G401 (cell line): ENCODE results near the gene RAB10. TPM values are rescaled to one million over a fixed set of nuclear protein-coding genes. Genes with fewer than 3 reads are reported as not detected.
"Not testable (repeated sequence)": the region's sequence is repeated elsewhere in the genome, so short reads cannot be mapped to it uniquely, and the experiment has no call there.

ENCODE experiments used
- DNase-seq: peaks from one replicate; pipeline ENCODE4 v3.0.0-alpha.2; 2015; ENCODE audit warnings: low spot score
- in situ Hi-C: cut with HindIII; loops from 2 replicates; pipeline ENCODE4 v1.10.0; 2016; ENCODE audit warnings: low sequenced_read_pairs, mixed read lengths
- total RNA-seq: library from RNA; depleted of rRNA; stranded (reverse); fragments of >200 nt; shearing (Covaris generic); gene quantifications from 2 replicates; pipeline ENCODE4 v1.2.3, GENCODE V29; 2014; rRNA removed

Gene RAB10
- total RNA-seq: 100 and 116 TPM in 2 replicates

- in situ Hi-C loops: no loop called here
- peak; percentile 98 for DNase-seq
Measured at GRCh38 chr2:26033818-26034636, at the start of gene RAB10. RAB10 (plus strand) TSS chr2:26034084; CDS start chr2:26034609, 525 bp downstream.

- DNase-seq: no peak
- in situ Hi-C loops: no loop called here
Measured at GRCh38 chr2:25988134-25988533, 45.8 kb upstream of the RAB10 start.

DNA sequence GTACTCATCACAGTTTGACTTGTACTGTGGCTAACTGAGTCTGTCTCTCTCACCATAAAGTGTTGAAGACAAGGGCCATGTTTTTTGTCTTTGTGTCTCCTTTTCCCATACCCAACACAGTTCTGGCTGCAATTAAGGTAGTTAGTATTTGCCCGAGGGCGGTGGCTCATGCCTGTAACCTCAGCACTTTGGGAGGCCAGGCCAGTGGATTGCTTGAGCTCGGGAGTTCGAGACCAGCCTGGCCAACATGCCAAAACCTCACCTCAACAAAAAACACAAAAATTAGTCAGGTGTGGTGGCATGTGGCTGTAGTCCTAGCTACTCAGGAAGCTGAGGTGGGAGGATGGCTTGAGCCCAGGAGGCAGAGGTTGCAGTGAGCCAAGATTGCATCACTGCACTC, 44.7 kb upstream of the RAB10 start:
- no peak for DNase-seq
- in situ Hi-C loops: no loop called here

- DNase-seq: no peak
- in situ Hi-C loops: no loop called here
Measured at GRCh38 chr2:25991965-25992364, 41.9 kb upstream of the RAB10 start.

- in situ Hi-C loops: no loop called here
- DNase-seq: no peak
Measured at GRCh38 chr2:25992556-25992955, 41.3 kb upstream of the RAB10 start.

GRCh38 chr2:25993049-25993448, 40.8 kb upstream of the RAB10 start:
- in situ Hi-C loops: no loop called here

GRCh38 chr2:25994509-25994908, 39.4 kb upstream of the RAB10 start:
- DNase-seq: no peak
- in situ Hi-C loops: no loop called here

More at GRCh38 chr2:25993049-25993448, 40.8 kb upstream of the RAB10 start:
- no peak for DNase-seq

GRCh38 chr2:25996844-25997243, 37.0 kb upstream of the RAB10 start:
- in situ Hi-C loops: no loop called here
- no peak for DNase-seq

GRCh38 chr2:25998816-25999383, 35.0 kb upstream of the RAB10 start:
- DNase-seq, in situ Hi-C loops: not testable (repeated sequence)

DNA sequence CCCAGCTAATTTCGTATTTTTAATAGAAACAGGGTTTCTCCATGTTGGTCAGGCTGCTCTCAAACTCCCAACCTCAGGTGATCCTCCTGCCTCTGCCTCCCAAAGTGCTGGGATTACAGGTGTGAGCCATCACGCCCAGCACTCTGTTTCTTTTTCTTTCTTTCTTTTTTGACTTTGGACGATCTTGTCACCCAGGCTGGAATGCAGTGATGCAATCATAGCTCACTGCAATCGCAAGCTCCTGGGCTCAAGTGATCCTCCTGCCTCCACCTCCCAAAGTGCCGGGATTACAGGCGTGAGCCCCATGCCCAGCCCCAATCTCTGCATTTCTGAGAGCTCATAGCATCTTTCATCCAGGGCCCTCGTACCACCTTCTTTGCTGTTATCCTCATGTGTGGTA, 34.5 kb upstream of the RAB10 start:
- DNase-seq, in situ Hi-C loops: not testable (repeated sequence)

DNA sequence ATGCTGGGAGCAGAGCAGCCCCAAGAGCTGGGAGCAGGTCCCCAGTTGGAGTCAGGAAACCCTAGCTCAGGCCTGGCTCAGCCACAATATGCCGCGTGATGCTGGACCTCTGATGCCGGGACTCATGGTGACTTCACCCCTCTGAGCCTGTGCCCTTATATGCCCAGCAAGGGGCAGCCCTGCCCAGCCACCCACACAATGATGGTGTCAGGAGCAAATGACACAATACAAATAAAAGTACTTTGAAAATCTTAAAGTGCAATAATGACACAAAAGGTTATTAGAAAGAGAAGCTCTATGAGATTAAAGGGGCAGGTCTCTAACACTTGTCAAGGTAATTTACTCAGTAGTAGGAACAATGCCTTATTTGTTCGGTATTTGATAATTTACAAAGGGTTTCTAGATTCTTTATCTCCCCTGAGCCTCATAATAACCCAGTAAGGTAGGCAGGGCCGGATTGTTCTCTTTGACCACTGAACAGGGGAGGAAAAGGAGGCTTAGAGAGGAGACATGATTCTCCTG, 33.3 kb upstream of the RAB10 start:
- no peak for DNase-seq
- in situ Hi-C loops: no loop called here

DNA sequence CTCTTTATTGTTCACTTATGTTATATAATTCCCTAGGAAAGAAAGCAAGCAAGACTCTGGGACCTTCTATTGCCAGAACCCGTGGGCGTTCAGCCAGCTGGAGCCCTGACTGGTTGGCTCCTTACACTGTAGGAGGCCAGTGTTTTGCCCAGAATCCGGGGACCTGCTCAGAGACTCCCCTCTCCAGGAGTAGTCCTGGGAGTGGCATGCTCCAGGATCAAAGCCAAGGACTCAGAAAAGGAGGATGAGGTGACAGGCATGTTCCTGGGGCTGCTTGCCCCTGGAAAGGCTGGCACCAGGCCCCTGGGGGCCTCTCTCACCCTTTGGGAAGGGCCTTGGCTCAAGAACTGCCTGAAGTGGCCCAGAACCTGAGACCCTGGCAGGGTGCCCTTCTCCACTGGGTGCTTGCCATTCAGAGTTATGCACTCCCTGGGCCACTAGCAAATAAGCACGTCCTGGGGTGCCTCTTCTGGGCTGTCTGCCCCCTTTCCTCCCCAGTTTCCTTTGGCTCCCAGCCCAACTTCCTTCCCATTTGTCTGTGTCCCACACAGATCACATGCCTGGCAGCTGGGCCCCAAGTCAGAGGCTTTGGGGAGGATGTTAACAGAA, 32.0 kb upstream of the RAB10 start:
- DNase-seq: peak; percentile 89
- in situ Hi-C loops: no loop called here

DNA sequence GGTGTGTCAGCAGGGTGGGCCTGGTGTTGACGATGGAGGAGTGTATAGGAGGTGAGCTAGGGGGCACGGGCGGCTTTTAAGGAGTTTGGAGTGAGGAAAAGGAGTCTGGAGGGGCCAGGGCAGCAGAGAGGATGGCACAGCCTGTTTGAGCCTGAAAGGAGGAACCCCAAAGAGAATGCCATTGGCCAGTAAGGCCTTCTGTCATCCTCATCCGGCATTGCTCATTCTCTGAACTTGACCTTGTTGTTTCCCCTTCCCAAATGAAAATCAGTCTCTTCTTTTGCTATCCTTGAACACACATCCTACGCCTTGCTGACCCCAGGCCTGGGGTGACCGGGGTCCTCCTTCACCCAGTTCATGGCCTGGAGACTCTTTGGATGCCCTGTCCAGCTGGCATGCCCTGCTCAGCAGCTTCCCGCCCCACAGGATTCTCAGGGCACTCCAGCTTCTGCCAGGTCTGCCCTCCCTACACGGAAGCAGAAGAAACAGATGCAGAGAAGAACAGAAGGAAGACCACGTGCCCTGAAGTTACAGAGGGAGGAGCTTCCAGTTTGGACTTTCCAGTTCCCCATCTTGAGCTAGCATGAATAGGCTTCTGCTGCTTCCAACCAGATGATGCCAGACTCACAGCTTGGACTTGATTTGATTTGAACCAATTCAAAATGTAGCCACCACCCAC, 31.1 kb upstream of the RAB10 start:
- DNase-seq: no peak
- in situ Hi-C loops: no loop called here

- in situ Hi-C loops: no loop called here
- DNase-seq: no peak
Measured at GRCh38 chr2:26008095-26008494, 25.8 kb upstream of the RAB10 start.

- DNase-seq: no peak
Measured at GRCh38 chr2:26008851-26009566, 24.9 kb upstream of the RAB10 start.

GRCh38 chr2:26009567-26009963, 24.3 kb upstream of the RAB10 start:
- in situ Hi-C loops: no loop called here
- DNase-seq: no peak

More at GRCh38 chr2:26008851-26009566, 24.9 kb upstream of the RAB10 start:
- in situ Hi-C loops: no loop called here

DNA sequence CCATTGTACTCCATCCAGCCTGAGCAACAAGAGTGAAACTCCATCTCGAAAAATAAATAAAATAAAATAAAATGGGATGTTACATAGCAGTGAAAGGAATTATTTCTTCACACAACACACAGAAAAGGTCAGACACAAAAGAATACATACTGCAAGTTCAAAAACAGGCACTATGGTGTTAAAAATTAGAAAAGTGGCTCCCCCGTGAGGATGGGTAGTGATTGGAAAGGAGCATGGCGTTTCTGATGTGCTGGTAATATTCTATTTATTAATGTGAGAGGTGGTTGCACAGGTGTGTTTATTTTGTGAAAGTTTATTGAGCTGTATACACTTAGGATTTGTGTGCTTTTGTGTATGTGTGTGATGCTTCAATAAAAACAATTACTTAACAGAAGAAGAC, 22.9 kb upstream of the RAB10 start:
- in situ Hi-C loops: no loop called here
- no peak for DNase-seq

- in situ Hi-C loops: no loop called here
Measured at GRCh38 chr2:26011609-26011989, 22.3 kb upstream of the RAB10 start.

More at GRCh38 chr2:26011609-26011989, 22.3 kb upstream of the RAB10 start:
- DNase-seq: no peak
